SKM-1 treated with dmso at 0.1 percent for 144 hours (cell line): Measurements from ENCODE around the gene THBS1.

Experiments
- DNase-seq: peaks from one replicate; lab custom pipeline; 2025; ENCODE audit not compliant: unreplicated experiment; lab: John Stamatoyannopoulos, UW

The THBS1 gene

DNA sequence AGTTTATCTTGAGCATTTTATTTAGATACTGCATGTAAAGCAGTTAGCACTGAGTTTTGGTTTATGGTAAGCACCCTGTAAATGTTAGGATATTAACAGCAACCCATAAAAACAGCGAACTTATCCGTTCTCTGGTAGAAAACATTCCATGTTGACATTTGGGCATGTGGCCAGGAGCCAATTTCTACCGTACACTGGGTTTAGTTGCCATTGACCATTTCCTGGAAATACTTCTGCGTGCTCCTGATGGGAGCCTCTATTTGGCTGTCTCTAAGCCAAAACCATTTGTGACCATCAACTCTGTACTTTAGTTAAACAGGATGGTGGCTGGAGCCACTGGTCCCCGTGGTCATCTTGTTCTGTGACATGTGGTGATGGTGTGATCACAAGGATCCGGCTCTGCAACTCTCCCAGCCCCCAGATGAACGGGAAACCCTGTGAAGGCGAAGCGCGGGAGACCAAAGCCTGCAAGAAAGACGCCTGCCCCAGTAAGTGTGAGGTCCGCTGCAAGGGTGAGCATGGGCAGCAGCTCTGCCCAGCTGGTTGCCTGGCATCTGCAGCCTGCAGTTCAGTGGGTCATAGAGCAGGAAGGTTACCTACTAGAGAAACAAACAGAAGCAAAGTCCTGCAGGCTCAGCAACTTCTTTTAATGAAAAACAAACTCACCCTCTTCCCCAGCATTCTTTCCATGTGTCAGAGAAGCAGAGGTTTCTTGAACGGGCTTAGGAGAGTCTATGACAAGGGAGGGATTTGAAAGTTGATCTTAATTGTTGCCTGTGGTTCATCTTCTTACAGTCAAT, 7.1 kb downstream of the THBS1 start:
- DNase-seq, result no peak

DNA sequence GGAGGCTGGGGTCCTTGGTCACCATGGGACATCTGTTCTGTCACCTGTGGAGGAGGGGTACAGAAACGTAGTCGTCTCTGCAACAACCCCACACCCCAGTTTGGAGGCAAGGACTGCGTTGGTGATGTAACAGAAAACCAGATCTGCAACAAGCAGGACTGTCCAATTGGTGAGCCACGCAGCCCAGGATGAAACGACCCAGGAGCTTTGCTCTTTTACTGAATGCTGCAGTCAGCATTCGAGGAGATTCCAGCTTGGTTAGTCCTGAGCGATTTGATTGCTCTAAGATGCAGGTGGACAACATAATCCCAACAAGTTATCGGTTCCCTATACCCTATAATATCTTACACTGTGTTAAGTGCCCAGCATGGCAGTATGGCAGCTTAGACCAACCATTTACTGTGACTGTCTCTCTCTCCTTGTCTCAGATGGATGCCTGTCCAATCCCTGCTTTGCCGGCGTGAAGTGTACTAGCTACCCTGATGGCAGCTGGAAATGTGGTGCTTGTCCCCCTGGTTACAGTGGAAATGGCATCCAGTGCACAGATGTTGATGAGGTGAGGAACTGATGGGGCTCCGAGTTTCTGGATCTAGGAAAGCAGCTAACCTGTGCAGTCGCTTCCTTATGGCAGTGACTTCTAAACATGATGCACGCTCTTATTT, 7.8 kb downstream of the THBS1 start:
- no peak for DNase-seq

DNA sequence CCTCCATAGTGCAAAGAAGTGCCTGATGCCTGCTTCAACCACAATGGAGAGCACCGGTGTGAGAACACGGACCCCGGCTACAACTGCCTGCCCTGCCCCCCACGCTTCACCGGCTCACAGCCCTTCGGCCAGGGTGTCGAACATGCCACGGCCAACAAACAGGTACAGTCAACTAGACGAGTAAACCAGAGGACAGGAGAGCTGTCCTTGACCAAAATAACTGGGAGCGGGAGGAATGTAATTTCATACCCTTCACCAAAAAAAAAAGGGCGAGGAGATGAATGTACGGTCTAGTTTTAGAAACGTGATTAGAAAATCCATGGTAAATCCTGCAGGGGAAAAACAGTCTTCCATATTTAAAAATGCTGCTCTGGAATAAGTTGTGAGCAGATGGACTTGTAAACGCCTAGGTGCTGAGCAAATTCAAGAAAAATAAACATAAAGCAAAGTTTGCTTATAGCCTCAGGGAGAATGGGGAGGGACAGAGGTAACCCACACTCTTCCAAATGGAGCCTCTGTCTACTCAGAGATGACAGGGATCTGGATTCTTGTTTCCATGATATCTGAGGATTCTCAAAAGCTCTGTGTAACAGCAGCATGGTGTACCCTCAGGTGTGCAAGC, 8.4 kb downstream of the THBS1 start:
- DNase-seq, result no peak

DNA sequence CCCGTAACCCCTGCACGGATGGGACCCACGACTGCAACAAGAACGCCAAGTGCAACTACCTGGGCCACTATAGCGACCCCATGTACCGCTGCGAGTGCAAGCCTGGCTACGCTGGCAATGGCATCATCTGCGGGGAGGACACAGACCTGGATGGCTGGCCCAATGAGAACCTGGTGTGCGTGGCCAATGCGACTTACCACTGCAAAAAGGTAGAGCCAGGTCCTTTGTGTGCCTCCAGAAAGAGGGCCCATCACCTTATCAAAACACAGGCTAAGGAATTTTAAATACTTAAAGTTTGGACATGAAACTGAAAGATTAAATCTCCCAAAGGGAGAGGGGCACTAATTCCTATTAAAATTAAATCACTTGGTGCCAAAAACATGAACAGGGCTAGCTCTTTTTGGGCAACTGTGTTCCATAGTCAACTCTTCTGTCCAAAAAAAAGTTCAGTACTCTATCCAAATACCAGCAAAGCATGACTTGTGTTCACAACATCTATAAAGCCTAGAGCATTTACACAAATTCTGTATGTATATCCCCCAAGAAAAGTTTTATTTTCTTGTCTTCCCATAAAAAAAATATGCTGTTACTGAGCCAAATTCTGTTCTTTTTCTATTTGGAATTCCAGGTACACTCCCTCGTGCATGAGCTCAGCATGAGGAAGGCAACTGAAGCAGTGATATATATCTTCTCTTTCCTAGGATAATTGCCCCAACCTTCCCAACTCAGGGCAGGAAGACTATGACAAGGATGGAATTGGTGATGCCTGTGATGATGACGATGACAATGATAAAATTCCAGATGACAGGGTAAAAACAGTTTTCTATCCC, 9.2 kb downstream of the THBS1 start:
- DNase-seq, result no peak

DNA sequence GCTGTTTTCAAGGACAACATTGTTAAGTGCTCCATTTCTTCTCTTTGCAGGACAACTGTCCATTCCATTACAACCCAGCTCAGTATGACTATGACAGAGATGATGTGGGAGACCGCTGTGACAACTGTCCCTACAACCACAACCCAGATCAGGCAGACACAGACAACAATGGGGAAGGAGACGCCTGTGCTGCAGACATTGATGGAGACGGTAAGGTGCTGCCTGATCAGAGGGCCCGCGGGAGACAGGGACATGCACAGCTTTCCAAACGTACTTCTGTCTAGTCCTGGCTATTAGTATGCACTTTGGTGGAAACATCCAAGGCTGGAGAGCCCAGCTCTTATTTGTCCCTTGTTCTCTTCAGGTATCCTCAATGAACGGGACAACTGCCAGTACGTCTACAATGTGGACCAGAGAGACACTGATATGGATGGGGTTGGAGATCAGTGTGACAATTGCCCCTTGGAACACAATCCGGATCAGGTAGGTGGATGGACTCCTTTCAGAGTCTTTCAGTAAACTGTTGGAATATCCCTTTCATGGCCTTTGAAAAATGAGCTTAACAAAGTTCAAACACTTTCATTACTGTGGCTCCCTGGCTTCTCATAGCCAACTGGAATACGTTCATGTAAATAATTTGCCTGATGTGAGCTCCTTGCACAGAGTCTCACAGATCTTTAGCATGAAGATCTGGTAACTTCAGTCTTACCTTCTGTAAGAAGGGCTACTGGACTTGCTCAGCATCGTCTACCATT, 10.4 kb downstream of the THBS1 start:
- DNase-seq, result no peak

DNA sequence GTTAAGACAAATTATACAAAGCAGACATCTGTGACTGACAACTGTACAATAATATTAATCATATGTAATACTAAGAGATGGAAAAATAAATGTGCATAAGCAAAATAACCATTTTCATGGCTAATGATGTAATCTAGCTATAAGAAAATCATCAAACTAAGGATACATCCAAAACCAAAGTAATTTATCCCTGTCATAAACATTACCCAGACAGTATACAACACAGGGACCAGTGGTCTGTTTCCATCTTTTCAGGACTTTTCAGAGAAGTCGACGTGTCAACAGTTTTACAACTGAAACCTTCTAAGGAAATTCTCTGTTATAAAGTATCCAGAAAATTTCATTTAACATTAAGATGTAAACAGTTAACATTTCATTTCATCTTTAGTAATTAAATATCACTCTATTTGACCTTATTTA, 11.0 kb downstream of the THBS1 start:
- DNase-seq, result no peak

DNA sequence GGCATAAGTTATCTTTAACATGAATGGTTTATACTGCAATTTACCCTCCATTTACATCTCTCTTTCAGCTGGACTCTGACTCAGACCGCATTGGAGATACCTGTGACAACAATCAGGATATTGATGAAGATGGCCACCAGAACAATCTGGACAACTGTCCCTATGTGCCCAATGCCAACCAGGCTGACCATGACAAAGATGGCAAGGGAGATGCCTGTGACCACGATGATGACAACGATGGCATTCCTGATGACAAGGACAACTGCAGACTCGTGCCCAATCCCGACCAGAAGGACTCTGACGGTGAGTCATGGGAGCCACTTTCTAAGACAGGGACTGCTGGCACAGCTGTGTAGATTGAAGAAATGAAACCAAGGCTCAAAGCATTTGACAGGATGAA, 11.6 kb downstream of the THBS1 start:
- DNase-seq, result no peak

DNA sequence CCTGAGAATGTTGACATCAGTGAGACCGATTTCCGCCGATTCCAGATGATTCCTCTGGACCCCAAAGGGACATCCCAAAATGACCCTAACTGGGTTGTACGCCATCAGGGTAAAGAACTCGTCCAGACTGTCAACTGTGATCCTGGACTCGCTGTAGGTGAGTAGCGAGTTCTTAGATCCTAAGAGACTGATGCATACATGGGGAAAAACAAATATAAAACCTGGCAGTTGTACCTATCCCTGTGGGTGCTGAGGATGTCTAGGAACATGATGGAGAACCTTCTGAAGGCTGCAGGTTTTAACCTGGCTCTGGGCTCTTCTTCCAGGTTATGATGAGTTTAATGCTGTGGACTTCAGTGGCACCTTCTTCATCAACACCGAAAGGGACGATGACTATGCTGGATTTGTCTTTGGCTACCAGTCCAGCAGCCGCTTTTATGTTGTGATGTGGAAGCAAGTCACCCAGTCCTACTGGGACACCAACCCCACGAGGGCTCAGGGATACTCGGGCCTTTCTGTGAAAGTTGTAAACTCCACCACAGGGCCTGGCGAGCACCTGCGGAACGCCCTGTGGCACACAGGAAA, 12.3 kb downstream of the THBS1 start:
- no peak for DNase-seq

DNA sequence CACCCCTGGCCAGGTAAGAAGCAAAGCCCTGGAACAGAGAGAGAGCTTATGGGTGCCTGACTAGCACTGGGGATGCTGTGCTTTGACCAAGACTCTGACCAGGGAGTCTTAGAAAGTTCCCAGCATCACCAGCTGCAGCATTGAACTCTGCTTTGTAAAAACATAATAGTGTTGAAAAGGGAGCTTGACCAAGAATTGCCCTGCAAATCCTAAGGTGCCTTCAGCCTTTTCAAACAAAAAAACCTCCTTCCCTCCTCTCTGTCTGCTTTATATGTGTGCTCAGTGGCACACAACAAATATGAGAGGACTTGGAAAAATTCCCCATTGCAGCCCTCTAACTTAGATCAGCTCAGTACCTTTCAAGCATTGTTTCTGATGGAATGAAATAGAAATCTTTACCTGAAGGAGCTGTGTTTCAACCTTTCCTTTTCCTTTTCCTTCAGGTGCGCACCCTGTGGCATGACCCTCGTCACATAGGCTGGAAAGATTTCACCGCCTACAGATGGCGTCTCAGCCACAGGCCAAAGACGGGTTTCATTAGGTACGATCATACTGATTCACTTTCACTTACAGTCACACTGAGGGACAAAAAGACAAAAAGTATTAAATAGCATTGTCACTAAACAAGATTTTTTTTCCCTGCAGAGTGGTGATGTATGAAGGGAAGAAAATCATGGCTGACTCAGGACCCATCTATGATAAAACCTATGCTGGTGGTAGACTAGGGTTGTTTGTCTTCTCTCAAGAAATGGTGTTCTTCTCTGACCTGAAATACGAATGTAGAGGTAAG, 13.0 kb downstream of the THBS1 start:
- no peak for DNase-seq

DNA sequence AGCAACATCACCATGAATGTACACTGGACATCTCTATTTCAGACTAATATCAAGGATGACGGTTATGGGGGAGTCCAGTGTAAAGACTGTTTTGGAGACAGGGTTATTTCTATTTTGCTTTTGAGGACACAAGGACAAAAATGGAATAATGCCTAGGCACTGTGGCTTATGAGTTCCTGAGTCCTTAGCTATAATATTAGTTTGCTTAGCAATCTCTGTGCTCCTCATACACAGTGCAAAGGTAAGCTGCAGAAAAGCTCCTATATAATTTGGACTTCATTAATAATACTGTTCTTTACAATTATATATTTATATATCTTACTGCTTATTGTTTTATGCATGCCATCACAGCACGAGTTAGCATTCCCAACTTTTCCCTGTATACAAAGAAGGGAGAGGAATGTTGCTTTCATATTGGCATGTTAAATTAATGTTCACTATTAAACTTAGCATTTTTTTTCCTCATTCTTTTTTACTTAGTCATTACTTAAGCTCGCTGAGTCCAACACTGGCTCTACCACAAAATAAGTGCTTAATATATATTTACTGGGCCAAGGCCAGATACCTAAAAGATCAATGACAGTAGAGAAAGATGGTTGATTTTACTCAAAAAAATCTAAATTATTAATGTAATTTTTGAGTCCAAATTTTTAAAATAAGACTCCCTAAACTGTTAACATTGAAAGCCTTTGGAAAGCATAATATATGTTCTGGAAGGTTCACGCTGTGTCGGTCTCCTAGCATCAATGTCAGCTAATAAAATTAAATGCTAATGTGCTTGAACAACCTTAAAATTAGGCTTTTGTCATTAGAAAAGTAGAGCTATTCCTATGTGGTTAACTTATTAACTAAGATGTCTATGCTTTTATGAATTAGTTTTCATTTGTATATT, 13.8 kb downstream of the THBS1 start:
- no peak for DNase-seq

DNA sequence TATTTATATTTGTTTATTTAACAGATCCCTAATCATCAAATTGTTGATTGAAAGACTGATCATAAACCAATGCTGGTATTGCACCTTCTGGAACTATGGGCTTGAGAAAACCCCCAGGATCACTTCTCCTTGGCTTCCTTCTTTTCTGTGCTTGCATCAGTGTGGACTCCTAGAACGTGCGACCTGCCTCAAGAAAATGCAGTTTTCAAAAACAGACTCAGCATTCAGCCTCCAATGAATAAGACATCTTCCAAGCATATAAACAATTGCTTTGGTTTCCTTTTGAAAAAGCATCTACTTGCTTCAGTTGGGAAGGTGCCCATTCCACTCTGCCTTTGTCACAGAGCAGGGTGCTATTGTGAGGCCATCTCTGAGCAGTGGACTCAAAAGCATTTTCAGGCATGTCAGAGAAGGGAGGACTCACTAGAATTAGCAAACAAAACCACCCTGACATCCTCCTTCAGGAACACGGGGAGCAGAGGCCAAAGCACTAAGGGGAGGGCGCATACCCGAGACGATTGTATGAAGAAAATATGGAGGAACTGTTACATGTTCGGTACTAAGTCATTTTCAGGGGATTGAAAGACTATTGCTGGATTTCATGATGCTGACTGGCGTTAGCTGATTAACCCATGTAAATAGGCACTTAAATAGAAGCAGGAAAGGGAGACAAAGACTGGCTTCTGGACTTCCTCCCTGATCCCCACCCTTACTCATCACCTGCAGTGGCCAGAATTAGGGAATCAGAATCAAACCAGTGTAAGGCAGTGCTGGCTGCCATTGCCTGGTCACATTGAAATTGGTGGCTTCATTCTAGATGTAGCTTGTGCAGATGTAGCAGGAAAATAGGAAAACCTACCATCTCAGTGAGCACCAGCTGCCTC, 14.7 kb downstream of the THBS1 start:
- DNase-seq, result no peak

DNA sequence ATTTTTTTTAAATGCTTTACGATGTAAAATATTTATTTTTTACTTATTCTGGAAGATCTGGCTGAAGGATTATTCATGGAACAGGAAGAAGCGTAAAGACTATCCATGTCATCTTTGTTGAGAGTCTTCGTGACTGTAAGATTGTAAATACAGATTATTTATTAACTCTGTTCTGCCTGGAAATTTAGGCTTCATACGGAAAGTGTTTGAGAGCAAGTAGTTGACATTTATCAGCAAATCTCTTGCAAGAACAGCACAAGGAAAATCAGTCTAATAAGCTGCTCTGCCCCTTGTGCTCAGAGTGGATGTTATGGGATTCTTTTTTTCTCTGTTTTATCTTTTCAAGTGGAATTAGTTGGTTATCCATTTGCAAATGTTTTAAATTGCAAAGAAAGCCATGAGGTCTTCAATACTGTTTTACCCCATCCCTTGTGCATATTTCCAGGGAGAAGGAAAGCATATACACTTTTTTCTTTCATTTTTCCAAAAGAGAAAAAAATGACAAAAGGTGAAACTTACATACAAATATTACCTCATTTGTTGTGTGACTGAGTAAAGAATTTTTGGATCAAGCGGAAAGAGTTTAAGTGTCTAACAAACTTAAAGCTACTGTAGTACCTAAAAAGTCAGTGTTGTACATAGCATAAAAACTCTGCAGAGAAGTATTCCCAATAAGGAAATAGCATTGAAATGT, 15.6 kb downstream of the THBS1 start:
- no peak for DNase-seq

DNA sequence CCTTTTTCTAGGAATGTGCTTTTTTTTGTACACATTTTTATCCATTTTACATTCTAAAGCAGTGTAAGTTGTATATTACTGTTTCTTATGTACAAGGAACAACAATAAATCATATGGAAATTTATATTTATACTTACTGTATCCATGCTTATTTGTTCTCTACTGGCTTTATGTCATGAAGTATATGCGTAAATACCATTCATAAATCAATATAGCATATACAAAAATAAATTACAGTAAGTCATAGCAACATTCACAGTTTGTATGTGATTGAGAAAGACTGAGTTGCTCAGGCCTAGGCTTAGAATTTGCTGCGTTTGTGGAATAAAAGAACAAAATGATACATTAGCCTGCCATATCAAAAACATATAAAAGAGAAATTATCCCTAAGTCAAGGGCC, 16.5 kb downstream of the THBS1 start:
- no peak for DNase-seq

DNA sequence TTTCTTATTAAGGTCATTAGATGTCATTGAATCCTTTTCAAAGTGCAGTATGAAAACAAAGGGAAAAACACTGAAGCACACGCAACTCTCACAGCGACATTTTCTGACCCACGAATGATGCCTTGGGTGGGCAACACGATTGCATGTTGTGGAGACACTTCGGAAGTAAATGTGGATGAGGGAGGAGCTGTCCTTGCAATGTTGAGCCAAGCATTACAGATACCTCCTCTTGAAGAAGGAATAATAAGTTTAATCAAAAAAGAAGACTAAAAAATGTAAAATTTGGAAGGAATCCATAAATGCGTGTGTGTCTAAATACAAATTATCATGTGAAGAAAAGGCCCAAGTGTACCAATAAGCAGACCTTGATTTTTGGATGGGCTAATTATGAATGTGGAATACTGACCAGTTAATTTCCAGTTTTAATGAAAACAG, 16.9 kb downstream of the THBS1 start:
- no peak for DNase-seq

DNA sequence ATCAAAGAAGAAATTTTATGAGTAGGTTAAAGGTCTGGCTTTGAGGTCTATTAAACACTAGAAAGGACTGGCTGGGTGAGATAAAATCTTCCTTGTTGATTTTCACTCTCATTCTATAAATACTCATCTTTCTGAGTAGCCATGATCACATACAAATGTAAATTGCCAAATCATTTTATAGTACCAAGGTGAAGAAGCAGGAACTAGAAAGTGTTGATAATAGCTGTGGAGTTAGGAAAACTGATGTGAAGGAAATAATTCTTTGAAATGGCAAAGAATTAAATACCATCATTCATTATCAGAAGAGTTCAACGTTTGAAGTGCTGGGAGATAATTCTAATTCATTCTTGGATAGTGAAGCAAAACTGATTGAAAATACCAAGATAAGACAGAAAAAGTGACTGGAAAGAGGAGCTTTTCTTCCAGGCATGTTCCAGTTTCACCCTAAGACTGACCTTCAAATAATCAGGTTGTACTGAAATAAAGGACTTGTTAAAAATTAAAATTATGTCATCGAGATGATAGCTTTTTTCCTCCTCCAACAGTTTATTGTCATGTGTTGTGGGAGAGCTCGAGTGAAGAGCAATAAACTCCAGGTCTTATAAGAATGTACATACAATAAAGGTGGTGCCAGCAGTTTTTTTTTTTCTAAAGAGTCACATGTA, 17.4 kb downstream of the THBS1 start:
- no peak for DNase-seq
